Fibroblast of lung (primary cell): Measurements from ENCODE around the gene CDO1.

Experiments used
- CTCF ChIP-seq, 2 donors: IDR thresholded peaks in 1 of 2; conservative IDR thresholded peaks in 1 of 2; 1 replicate in 1 of 2; 2 replicates in 1 of 2; pipeline ENCODE4 v1.5.1; 2011 to 2012; ENCODE audit warnings: low read length in 2 of 2, control low read depth in 1 of 2, inconsistent platforms in 1 of 2, low read depth in 1 of 2, mild to moderate bottlenecking in 1 of 2
- EZH2 ChIP-seq: IDR thresholded peaks from 2 replicates; pipeline ENCODE4 v1.5.1; 2012; ENCODE audit warnings: low read length, control low read depth, mild to moderate bottlenecking; ENCODE audit errors: missing control alignments

- TF ChIP-seq CTCF (conservative IDR thresholded peaks at IDR 0.05 in 1 of 2, IDR thresholded peaks at IDR 0.05 in 1 of 2; ENCODE audit: low read depth in 1 of 2, low read length in 2 of 2) (no peak), EZH2 (no peak)
Observed at GRCh38 chr5:115812372-115812771, 4.1 kb downstream of the CDO1 start.
